KBM-7 (cell line): ENCODE measurements around the gene ITFG2.
A peak's percentile ranks its signal among the peaks of the same experiment; 100 is the strongest.

Experiments used
- DNase-seq: peaks from one replicate; pipeline ENCODE4 v3.0.0-alpha.2; 2015
- in situ Hi-C: fragments of 300-500 bp; cut with MboI; formaldehyde crosslinking; loops from 2 replicates; pipeline ENCODE4 v1.14.3; 2020; ENCODE audit warnings: low sequenced_read_pairs, low pct_unique_long_range_greater_than_20kb, mixed read lengths

The ITFG2 gene

DNA sequence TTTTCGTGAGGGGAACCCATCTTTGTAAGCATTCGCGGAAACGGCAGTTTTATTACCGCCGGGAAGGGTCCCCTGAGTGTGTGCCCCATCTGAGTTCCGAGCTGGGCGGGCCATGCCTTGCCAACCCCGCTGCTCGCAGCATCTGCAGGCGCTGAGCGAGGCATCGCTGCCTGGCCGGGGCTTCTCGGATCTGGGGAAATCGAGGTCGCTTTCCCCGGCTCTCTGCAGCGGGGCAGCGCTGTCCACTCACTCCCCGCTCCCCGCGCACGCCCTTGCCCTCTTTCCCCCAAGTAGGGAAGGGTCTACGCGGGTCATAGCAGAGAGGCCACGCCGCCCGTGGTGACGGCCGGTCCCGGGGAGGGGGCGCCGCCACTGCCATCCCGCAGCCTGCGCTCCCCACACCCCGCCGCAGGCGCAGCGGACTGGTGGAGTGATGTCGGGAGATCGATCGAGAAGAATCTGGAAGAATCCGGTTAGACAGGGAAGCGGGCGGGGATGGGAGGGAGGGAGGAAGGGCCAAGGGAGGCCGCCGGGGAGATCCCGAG, 18.2 kb upstream of the ITFG2 start:
- in situ Hi-C loops, result no loop called here
- no peak for DNase-seq

DNA sequence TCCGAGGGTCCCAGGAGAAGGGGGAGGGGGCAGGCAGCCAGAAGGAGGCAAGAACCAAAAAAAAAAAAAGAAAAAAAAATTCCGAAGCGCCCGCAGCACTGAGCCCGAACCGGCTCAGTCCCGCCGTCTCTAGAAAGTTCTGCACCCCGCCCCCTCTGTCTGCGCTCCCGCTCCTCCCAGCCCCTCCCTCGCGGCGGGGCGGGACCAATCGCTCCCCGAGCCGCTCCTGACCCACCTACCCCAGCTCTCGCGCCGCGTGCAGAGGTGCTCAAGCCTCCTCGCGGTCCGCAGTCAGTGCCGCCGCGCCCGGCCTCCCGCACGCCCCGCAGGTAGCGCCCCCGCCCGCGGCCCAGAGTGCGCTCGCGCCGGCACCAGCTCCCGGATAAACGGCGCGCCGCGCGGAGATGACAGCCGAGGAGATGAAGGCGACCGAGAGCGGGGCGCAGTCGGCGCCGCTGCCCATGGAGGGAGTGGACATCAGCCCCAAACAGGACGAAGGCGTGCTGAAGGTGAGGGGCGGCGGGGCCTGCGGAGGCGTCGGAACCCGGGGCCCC, 17.7 kb upstream of the ITFG2 start, which contains the start of gene FKBP4:
FKBP4 (plus strand) TSS at position 235 of the 554 bp plus-strand sequence; CDS start at position 405, 170 bp downstream.
- DNase-seq, result peak; percentile 80
- in situ Hi-C loops, result no loop called here

DNA sequence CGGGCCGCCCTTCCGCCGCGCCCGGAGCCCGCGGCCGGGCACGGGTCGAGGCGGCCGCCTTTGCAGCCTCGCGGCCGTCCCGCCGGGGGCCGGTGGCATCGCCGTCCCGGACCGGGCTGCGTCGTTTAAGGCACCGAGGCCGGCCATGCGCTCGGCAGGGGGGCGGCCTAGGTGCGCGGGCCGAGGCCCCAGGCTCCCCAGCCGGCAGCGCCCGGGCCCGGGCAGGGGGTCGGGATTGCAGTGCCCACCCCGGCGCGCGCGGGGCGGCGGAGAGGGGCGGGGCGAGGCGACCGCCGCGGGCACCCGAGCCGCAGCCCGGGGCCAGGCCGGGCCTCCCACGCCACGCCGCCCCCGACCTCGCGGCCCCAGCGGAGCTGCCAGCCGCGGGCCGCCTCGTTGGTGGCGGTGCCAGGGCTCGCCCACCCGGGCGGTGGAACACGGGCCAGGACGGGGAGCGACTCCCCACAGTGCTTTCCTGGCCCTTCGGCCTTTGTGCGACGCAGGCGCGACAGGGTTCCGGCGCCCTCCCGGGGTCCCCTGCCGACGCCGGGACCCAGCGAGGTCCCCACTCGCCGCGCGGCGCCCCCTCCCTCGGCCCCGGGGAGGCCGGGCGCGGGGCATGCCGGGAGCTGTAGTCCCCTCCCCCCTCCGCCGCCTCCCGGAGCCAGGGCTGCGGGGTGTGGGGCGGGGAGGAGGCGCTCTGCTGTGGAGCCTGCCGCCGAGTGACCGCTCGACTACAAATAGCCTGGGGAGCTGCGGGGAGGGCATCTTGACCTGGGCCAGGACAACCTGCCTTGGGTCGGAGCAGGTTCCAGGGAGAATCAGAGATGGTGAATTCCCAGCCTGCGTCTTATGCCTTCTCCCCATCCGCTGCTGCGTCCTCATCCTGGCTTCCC, 16.9 kb upstream of the ITFG2 start:
- in situ Hi-C loops, result no loop called here
- DNase-seq, result peak; percentile 42

DNA sequence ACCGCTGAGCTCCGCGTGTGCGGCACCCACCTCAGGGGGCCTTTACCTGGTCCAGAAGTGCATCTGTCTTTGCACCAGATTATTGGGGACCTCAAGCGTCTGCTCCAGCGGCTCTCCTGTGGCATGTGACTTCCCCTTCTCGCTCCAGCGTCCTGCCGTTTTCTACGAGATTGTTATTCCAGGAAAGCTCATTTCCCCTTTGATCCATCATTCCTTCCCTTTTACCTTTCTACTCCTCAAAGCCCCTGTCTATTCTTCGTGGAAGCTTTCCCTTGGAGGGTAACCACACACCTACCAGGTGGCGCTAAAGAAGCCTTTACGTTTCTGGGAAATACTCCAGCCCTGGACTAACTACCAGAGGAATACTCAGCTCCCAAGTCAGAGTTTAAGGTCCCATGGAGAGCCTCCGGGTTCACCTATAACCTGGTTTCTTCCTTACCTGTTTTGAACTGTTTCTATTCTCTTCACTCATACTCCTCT, 16.2 kb upstream of the ITFG2 start:
- peak; percentile 22 for DNase-seq
- in situ Hi-C loops, result no loop called here

DNA sequence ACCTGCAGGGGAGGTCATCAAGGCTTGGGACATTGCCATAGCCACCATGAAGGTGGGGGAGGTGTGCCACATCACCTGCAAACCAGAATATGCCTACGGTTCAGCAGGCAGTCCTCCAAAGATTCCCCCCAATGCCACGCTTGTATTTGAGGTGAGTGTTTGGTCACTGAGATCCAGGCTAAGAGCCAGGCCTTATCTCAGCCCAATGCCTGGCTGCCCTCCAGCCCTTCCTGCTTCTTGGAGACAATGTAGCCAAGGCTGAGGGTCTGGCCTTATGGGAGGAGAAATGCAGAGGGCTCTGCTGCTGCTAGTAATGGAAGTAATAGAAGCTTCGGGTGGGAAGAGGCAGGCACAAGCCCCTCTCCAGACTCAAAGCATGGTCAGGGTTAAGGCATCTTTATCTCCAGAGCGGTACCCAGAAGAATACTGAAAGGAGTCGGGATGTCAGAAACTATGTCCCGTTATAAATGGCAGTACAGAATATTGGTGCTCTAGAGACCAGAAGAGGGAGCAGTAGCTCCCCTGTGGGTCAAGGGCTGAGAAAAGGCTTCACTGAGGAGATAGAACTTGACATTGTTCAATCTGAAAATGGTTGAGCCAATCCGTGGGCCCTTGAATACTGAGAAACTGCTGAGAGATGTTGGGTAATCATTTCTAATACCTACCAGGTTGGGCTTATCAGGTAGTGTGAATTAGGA, 14.6 kb upstream of the ITFG2 start:
- in situ Hi-C loops, result no loop called here
- no peak for DNase-seq

DNA sequence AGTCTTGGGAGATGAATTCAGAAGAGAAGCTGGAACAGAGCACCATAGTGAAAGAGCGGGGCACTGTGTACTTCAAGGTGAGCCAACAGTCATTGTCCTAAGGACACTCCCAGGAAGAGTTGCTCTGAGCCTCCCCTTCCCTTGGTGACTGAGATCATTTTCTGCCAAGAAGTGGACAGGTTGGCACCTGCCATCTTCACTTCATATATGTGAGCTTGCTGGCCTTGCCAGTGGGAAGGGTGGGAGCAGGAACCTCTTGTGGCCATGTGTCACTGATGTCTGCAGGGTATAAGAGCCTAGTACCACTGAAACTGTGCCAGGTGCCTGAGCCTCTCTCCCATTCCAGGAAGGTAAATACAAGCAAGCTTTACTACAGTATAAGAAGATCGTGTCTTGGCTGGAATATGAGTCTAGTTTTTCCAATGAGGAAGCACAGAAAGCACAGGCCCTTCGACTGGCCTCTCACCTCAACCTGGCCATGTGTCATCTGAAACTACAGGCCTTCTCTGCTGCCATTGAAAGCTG, 12.4 kb upstream of the ITFG2 start:
- in situ Hi-C loops, result no loop called here
- DNase-seq, result no peak

DNA sequence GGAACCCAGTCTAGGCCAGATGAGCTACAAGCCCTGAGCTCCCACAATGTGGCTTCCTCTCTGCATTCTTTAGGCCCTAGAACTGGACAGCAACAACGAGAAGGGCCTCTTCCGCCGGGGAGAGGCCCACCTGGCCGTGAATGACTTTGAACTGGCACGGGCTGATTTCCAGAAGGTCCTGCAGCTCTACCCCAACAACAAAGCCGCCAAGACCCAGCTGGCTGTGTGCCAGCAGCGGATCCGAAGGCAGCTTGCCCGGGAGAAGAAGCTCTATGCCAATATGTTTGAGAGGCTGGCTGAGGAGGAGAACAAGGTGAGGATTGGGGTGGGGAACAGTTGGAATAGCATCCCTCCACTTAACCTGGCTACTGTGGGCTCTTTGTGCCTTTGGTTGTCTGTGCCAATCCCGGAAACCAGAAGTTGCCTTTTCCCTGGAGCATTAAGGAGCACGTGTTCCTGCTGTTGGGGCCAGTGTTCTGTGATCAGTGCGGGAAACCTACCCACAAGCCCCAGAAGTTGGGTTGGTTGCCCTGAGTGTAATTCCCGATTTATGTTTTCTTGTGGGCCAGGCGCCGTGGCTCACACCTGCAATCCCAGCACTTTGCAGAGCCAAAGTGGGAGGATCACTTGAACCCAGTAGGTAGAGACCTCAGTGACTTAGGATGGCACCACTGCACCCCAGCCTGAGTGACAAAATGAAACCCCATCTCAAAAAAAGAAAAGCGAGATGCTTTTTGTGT, 11.3 kb upstream of the ITFG2 start:
- in situ Hi-C loops, result no loop called here

DNA sequence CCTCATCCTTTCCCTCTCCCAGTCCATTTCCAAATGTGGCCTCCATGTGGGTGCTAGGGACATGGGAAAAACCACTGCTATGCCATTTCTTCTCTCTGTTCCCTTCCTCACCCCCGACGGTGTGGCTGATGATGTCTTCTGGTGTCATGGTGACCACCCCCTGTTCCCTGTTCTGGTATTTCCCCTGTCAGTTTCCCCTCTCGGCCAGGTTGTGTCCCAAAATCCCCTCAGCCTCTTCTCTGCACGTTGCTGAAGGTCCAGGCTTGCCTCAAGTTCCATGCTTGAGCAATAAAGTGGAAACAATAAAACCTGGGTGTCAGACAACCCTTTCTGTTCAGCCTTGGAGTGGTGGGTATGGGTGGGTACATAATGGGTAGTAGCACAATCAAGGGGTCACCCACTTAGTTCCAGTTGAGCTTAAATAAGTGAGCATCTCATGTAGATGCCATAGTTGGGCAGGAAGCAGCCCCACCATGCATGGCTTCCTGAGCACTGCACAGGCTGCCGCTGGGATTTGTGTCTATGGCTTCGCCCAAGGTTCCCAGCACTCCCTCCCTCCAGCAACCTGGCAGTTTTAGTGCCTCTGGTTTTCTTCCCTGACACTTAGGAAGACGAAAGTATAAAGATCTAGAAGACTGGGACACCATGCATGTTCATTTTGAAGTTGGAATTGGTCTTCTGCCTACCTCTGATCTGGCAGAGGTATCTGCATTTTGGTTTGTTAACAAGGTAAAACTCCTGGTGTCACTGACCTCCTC, 8.7 kb upstream of the ITFG2 start:
- in situ Hi-C loops, result no loop called here
- DNase-seq, result no peak

More for the DNA sequence above, 11.3 kb upstream of the ITFG2 start:
- DNase-seq, result no peak

DNA sequence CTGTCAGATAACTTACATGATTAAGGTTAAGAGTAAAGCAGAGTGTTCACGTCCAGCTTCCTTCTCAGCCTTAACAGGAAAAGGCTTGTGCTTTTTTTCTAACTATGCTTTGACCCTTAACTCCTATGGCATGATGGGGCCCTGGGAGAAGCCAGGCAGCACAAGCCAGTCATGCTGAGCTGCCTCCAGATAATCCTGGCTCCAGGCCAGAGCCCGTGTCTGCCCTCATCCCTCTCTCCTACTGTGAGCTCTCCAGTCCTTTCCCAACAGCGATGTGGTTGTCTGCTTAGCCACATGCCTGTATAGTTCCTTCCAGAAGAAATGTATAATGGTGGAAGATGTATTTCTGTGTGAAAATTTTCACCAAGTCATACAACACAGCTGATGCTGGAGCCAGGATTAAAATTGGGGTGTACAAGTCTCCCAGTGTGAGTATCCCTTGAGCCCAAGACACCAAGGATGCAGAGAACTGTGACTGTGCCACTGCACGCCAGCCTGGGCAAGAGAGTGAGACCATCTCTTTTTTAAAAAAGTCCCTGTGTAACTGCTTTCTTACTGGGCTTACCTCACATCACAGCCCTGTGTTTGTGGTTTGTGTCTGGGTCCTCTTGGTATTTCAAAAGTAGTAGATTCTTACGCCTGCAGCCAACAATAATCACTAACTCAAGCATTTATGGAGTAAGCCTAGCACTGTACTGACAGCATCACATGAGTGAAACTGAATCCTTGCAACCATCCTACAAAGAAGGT, 7.9 kb upstream of the ITFG2 start:
- DNase-seq, result no peak
- in situ Hi-C loops, result no loop called here

DNA sequence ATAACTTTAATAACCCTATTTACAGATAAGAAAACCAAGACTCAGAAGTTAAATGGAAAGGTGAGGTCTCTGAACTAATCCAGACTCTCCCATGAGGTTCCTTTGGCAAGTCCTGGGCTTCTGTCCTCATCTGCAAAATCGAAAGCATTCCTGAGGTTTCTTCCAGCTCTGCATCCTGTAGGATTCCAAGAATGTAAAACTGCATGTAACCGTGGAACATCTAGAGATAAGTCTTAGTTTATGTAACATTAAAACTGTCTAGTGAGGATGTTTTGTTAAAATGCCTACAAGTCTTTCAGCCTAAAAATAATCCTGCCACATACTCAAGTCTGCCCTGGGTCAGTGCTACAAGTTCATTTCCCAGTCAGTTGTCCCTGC, 7.3 kb upstream of the ITFG2 start:
- no peak for DNase-seq
- in situ Hi-C loops, result no loop called here

DNA sequence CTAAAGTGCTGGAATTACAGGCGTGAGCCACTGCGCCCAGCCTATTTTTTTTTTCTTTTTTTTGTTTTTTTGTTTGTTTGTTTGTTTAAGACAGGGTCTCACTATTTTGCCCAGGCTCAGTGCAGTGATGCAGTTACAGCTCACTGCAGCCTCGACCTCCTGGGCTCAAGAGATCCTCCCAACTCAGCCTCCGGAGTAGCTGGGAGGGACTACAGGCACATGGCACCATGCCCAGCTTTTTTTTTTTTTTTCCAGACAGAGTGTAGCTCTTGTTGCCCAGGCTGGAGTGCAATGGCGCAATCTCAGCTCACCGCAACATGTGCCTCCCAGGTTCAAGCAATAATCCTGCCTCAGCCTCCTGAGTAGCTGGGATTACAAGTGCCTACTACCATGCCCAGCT, 5.8 kb upstream of the ITFG2 start:
- in situ Hi-C loops, result no loop called here
- no peak for DNase-seq

DNA sequence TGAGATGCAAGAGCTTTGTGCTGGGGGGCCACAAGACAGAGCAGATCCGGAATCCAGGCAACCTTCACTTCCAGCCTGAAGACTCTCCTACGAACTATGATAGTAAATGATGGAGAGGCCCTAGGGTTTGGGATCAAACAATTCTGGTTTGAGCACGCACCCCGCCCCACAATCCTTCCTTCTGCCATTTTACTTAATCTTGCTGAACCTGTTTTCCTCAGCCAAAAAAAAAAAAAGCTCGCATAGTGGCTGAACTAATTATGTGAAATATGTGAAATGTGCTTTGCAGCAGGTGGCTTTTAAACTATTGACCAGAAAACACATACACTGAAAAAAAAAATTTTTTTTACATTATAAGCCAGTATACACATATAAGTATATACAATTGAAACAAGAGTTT, 667 bp upstream of the ITFG2 start:
- in situ Hi-C loops, result no loop called here
- DNase-seq, result no peak

DNA sequence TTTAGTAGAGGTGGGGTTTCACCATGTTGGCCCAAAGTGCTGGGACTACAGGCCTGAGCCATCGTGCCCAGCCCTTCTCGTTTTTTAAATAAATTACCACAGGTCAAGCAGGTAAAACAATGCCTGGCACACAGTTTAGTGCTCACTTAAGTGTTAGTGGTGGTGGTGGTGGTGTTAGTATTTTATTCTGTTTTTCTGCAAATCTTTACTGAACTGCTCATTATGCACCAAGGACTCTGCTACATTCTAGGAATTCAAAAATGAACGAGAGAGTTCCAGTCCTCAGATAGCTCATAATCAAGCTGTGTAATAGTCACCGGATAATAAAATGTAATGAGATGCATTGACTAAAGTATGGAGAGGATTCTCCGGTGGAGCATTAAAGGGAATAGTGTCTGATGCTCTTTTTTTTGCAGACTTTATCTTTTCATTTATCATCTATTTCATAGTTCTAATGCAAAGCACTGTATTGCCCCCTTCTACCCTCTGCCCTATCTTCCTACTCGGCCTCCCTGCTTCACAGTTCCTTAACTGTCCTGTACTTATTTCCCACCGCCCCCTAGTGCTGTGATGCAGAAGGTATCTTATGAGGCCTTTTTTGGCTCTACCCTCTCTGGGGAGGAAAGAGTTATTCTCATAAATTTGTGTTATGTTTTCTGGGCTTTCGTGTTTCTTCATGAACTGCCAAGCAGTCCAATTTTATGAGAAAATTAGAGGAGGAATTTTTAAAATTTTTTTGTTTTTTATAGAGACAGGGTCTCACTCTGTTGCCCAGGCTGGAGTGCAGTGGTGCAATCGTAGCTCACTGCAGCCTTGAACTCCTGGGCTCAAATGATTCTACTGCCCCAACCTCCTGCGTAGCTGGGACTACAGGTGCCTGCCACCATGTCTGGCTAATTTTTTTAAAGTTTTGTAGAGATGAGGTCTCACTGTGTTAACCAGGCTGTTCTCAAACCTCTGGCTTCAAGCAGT, 1.0 kb downstream of the ITFG2 start:
- peak; percentile 72 for DNase-seq

DNA sequence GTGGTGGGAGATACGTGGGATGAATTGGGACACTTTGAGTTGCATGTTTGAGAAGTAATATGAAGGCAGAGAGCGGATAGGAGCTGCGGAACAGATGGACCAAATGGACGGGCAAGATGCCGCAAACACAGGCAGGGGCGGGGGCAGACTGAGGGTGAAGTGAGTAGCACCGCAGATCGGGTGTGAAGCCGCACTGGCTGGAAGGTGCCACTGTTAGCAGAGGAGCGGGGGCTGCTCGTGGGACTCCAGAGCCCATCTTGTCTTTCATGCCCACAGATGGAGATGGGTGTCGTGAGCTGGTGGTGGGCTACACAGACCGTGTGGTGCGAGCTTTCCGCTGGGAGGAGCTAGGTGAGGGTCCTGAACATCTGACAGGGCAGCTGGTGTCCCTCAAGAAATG, 7.3 kb downstream of the ITFG2 start:
- in situ Hi-C loops, result no loop called here

More for the DNA sequence above, 1.0 kb downstream of the ITFG2 start:
- in situ Hi-C loops, result no loop called here

DNA sequence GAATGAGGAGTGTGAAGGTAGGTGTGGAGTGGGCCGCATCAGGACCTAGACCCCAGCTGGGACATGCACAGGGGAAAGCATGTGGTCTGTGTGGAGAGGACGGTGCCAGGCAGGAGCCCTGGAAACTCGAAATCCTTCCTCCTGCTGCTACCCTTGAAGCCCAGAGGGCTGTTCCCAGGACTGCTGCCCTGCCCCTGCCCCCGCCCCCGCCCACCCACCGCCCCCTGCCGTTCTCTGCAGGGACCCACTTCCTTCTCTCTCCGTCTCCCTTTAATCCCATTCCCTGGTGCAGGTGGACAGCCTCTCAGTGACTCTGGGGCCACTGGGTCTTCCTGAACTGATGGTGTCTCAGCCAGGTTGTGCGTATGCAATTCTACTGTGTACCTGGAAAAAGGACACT, 8.0 kb downstream of the ITFG2 start:
- in situ Hi-C loops, result no loop called here
- no peak for DNase-seq

More for the DNA sequence above, 7.3 kb downstream of the ITFG2 start:
- no peak for DNase-seq

DNA sequence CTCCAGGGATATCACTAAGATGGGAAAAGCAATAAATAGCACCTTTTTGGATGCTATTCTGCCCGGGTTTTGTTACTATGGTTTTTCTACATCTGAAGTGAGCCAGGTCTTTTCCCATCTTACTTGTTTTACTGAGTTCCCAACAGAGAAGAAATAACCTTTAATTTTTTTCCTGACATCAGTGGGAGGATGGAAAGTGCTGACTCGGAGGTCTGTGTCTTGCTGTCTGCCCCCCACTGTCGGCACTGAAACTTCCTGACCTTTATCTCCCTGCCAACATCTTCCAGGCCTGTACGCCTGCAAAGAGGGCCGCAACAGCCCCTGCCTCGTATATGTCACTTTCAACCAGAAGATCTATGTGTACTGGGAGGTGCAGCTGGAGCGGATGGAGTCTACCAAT, 11.0 kb downstream of the ITFG2 start:
- DNase-seq, result no peak
- in situ Hi-C loops, result no loop called here
